Stimulated activated naive CD4-positive, alpha-beta T cell treated with Interleukin-2 at 50 U/mL for 16 hours (primary cell): ENCODE data around the gene EEF1A2.
"Not testable (repeated sequence)": the region's sequence is repeated elsewhere in the genome, so short reads cannot be mapped to it uniquely, and the experiment has no call there.

Source experiments
- DNase-seq: peaks from one replicate; lab custom pipeline; 2025; lab: John Stamatoyannopoulos, UW

Gene EEF1A2

DNA sequence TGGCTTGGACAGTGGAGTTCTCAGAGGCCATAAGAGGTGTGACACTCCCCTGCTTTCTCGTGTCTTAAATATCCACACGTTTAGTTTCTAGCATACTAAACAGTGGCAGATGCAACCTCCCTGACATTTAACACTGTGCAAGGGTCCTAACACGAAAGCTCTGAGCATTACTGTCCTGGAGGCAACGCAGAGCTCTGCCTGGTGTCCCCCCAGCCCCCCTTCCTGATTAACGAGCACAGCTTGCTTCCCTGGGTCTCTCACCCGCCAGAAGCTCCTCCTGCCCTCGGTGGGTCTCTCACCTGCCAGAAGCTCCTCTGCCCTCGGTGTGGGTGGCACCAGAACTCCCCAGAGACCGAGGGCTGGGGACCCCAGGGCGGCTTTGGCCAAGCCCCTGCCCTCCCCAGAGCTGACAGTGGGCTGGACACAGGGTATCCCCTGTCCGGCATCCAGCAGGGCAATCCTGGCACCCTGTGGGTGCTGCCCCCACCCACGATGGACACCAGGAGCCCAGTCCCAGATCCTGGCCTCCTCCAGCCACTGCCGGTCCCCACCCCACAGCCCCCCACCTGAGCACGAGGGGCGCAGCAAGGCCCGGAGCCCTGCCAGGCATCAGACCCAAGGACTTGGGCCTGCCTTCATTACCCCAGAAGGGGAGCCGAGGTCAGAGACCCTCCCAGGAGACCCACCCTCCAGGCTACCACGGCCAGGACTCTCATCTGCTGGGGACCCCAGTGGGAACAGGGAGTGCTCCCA is 14.1 kb downstream of the EEF1A2 start:
- no peak for DNase-seq

GRCh38 chr20:63484236-63484635 is 14.6 kb downstream of the EEF1A2 start:
- no peak for DNase-seq

- DNase-seq: no peak
Observed at GRCh38 chr20:63483834-63484233, 15.0 kb downstream of the EEF1A2 start.

DNA sequence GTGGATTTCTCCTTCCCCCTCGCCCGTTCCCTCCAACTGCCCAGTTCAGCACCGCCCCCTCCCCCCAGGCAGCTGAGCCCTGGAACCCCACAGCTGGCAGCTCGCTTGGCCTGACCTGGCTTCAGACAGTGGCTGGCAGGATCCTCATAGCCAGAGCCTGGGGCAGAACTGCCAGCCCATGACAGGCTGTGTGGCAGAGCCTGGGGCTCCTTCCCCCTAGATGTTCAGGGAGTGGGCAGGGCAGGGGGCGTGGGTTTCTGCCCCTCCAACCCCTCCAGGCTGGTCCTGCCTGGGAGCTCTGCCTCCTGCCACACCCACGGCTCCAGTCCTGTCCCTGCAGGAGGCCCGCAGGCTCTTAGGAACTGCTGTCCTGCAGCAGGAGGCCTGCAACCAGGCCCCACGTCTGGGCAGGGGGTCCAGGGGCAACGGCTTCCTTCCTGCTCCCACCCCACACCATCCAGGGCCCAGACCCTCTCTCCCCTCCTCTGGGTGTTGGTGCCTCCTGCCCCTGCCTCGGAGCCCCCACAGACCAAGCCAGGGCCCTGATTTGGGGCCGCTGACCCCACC is 16.8 kb downstream of the EEF1A2 start:
- no peak for DNase-seq

DNA sequence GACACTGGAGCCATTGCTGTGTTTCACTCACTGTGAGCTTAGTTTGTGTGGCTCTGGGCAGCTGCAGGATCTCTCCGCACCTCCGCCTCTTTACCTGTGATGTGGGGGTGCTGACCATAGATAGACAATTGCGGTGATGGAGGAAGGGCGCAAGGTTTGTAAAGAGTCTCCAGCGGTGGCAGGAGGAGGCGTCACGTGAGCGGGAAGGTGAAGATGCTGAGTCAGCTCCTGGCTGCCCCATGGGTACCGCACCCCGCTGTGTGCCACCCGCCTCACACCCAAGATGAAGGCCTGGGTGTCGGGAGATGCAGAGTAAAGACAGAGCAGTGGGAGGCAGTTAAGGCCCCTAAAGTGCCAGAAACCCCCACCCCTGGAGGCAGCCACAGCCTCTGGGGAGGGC is 17.4 kb downstream of the EEF1A2 start:
- DNase-seq: no peak

DNA sequence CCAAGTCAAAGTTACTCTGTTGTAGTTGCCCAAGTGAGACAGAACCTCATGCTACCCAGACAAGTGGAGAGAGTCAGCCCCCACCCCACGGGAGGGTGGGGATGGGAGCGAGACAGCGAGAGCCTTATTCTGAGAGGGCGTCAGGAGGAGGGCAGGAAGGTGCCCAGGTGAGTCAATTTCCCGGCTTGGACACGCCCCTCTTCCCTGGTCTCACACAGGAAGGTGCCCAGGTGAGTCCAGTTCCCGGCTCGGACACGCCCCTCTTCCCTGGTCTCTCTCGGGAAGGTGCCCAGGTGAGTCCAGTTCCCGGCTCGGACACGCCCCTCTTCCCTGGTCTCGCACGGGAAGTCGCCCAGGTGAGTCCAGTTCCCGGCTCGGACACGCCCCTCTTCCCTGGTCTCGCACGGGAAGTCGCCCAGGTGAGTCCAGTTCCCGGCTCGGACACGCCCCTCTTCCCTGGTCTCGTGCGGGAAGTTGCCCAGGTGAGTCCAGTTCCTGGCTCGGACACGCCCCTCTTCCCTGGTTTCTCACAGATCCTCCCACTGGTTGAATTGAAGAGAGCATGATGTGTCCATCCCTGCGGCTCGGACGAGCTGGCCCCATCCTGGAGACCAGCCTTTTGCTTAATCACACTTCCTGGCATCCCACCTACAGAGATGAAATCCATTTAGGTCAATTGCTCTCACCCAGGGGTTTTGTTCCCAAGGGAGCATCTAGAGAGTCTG is 19.0 kb downstream of the EEF1A2 start:
- not testable (repeated sequence) for DNase-seq

GRCh38 chr20:63478346-63479302 is 20.3 kb downstream of the EEF1A2 start:
- no peak for DNase-seq

DNA sequence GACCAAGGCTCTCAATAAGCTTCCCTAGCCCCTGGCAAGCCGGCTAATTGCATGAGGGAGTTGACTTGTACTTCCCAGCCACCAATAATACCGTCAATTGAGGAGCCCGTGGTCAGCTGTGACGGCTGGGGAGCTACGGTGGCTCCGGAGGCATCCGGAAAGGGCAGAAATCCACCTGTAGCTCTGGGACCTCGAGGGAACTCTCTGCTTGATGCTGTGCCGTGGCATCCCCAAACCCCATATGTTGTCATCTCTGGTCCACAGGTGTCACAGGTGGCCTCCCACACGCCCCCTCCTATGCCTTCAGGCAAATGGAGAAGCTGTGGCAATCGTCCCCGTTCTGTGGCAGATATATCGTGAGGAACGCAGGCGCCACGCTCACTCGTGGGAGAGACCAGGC is 20.9 kb downstream of the EEF1A2 start:
- DNase-seq: no peak

- no peak for DNase-seq
Observed at GRCh38 chr20:63477061-63477616, 21.7 kb downstream of the EEF1A2 start.

GRCh38 chr20:63475209-63475608 is 23.7 kb downstream of the EEF1A2 start:
- no peak for DNase-seq

DNA sequence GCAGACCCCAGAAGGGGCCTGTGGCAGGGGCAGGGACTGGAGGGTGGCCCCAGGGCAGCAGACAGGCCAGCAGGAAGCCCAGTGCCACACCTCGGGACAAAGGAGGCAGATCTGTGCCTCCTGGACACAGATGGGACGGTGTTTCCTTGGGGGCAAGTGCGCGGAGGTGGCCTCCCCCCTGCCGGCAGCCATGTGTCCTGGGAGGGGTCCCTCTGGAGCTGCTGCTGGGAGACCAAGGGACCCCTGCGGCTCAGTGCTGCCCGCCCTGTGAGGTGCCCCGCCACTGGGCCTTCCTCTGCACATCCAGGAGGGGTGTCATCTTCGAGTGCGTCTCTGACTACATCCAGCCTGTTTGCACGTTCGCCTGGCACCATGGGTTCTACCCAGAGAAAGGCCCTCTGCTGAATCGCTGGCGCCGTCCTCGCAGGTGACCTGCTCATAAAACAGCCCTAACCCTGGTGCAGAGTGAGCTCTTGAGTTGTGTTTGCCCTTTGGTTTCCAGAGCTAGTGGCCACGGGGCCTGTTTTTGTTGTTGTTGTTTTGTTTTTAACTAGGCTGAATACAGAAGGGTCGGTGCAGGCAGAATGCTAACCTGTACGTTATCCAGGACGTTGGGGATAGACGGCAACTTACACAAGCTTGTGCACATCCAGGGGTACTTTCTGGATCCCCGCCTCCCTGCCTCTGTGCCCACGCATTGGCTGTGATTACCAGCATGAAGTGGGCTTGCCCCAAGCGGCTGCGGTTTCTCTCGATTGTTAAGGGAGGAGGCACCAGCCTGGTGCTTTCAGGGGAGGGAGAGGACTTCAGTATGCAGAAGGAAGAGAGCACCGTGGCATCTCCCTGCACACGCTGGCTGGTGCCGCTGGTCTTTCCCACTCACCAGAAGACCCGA is 25.1 kb downstream of the EEF1A2 start:
- no peak for DNase-seq

- DNase-seq: no peak
Observed at GRCh38 chr20:63472862-63473390, 26.0 kb downstream of the EEF1A2 start.

DNA sequence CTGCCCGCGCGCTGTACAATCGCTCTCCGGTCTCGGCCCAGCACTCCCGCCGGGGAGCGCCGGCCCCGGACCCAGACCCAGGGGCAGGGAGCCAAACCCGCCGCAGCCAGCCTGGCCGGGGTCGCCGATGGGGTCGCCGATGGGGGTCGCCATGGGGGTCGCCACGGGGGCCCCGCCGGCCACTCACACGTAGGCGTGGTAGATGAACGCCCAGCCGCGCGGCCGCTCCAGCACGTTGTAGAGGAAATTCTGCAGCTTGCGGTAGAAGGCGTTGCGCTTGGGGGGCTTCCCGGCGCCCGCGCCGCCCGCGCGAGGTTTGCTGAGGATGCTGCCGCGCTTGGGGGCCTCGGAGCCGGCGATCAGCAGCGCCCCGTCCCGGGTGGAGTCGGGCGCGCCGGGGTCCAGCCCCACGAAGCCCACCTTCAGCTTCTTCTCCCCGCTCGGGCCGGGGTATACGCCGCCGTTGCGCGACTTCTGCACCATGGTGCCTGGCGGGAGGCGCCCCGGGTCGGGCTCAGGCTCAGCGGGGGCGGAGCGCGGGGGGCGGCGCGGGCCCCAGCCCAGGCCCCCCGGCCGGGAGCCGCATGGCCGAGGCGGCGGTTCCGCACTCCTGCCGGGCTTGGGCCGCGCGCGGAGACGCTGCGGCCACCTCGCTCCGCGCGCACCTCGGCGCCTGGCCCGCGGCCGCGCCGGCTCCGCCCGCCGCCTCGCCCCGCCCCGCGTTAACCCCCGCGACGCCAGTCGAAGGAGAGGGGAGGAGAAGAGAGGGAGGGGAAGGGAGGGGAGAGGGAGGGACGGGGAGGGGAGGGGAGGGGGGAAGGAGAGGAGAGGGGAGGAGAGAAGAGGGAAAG is 26.7 kb downstream of the EEF1A2 start, which contains the start of gene KCNQ2:
KCNQ2 (minus strand) TSS at position 675 of the 851 bp plus-strand sequence; CDS start at position 483, 192 bp downstream.
- DNase-seq: no peak

DNA sequence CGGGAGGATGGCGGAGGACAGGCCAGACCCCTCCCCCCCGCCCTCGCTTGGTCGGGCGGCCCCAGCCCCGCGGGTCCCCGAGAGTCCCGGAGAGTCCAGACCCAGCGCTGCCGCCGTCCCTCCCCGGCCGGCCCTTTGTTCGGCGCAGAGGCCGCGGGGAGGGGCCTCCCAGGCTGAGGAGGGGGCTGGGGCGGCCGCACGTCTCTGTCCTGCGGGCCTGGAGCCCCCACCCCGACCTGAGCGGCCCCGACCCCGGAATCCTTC is 27.2 kb downstream of the EEF1A2 start:
- DNase-seq: no peak

DNA sequence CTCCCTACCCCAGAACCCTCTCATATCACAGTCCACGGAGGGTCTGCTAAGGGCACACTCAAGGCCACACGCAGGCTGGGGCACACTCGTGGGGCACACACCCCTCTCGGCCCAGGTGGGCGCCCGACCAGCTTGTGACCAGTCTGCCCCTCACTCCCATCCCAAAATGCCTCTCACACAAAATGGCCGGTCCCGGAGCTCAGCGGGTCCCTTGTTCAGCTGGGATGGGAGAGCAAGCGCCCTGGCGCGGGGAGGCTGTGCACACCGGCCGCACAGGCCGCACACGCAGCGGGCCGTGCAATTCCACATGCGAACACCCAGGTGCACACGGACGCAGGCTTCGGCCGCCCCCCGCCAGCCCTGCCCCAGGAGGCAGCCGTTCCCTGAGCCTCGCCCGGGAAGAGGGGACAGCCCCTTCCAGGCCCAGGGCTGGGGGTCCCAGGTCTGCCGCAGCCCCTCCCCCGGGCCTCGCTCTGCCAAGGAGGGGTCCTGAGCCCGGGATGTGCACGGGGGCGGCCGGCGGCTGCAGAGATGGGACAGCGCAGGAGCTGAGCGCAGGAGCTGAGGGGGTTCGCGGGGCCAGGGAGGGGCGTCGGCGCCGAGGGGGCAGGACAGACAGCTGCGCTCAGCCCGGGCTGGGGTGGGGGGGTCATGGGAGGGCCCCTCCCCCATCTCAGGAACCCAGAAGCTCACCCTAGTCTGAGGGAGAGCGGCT is 27.7 kb downstream of the EEF1A2 start:
- DNase-seq: no peak

GRCh38 chr20:63470410-63470809 is 28.5 kb downstream of the EEF1A2 start:
- no peak for DNase-seq

GRCh38 chr20:63469713-63470101 is 29.2 kb downstream of the EEF1A2 start:
- DNase-seq: no peak

DNA sequence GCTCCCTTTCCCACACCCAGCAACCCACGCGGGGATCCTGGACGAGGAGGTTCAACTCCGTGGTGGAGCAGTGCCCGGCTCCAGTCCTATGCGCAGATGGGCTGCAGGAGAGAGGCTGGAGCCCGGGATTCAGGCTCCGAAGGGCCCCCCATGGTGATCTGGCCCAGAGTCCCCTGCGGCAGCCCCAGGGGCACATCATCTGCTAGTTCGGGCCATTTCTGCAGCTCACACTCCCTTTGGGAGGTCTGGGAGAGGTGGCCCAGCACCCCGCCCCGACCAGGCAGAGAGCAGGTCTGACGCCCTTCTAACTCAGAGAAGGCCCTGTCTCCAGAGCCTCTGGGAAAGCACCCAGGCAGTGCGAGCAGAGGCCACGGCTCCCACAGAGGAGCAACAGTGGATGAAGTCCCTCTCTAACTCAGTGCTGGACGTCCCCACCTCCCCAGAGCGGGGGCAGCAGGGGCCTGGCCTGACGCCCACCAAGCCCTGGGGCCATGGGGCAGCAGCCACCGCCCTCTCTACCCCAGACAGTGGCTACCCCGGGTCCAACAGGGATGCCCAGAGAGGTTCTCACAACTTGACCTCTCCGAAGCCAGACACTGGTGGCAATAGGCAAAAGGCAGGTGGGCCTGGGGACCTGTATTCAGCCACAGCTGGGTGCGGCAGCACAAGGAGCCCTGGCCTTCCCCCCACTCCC is 29.7 kb downstream of the EEF1A2 start:
- no peak for DNase-seq
